Measurements from ENCODE around the gene HDAC11.
A peak's percentile ranks its signal among the peaks of the same experiment; 100 is the strongest.

Gene HDAC11

DNA sequence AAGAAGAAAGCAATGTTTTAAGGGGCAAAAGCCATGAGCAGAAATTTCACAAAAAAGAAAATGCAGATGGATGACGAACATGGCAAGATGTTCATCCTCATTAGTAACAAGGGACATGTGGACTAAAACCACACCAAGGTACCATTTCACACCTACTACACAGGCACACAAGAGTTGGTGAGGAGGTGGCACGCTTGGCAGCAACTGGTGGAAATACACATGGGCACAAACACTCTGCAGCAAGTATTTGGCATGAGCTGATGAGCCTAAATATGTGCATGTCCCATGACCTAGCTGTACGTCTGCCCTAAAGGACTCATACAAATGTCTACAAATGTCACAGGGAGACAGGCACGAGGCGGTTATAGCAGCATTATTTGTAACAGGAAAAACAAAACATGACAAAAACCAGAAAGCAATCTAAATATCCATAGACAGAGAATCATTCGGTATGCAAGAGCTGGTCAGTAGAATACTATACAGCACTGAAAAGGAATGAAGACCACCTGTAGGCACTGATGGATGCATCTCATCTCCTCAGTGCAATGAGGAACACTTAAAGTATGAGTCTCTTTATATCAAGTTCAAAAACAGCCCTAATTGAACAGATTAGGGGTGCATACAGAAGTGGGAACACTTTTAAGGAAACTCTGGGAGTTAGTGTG, 57.3 kb downstream of the HDAC11 start:
- no peak for DNase-seq (ENCODE audit: low read depth)
- TF ChIP-seq, protein P1, sequence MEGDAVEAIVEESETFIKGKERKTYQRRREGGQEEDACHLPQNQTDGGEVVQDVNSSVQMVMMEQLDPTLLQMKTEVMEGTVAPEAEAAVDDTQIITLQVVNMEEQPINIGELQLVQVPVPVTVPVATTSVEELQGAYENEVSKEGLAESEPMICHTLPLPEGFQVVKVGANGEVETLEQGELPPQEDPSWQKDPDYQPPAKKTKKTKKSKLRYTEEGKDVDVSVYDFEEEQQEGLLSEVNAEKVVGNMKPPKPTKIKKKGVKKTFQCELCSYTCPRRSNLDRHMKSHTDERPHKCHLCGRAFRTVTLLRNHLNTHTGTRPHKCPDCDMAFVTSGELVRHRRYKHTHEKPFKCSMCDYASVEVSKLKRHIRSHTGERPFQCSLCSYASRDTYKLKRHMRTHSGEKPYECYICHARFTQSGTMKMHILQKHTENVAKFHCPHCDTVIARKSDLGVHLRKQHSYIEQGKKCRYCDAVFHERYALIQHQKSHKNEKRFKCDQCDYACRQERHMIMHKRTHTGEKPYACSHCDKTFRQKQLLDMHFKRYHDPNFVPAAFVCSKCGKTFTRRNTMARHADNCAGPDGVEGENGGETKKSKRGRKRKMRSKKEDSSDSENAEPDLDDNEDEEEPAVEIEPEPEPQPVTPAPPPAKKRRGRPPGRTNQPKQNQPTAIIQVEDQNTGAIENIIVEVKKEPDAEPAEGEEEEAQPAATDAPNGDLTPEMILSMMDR (conservative IDR thresholded peaks at IDR 0.05; ENCODE audit: low read depth, low read length), result no peak
- H3K4me3 ChIP-seq (ENCODE audit: low read length), result no peak overlapping the region

DNA sequence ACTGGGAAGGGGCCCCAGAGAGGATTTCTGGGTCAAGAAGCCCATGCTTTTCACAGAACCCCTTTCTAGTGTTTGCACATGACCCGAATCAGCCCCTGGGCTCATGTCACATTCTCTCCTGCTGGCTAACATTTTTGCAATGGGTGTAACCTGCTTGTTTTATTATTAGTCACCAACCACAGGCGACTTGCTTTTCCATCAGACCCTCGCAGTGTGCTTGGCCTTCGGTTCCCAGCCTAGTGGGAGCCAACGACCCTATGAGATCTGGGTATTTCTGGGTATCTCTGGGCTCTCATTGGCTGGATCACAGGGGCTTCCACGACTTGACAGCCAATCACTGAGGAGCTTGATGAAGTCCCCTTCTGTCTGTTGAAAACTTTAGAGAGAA, 57.8 kb downstream of the HDAC11 start:
- no peak overlapping the region for H3K4me3 ChIP-seq (ENCODE audit: low read length)
- peak; percentile 93 for DNase-seq (ENCODE audit: low read depth)
- TF ChIP-seq, protein P1 (conservative IDR thresholded peaks at IDR 0.05; ENCODE audit: low read depth, low read length), result no peak

DNA sequence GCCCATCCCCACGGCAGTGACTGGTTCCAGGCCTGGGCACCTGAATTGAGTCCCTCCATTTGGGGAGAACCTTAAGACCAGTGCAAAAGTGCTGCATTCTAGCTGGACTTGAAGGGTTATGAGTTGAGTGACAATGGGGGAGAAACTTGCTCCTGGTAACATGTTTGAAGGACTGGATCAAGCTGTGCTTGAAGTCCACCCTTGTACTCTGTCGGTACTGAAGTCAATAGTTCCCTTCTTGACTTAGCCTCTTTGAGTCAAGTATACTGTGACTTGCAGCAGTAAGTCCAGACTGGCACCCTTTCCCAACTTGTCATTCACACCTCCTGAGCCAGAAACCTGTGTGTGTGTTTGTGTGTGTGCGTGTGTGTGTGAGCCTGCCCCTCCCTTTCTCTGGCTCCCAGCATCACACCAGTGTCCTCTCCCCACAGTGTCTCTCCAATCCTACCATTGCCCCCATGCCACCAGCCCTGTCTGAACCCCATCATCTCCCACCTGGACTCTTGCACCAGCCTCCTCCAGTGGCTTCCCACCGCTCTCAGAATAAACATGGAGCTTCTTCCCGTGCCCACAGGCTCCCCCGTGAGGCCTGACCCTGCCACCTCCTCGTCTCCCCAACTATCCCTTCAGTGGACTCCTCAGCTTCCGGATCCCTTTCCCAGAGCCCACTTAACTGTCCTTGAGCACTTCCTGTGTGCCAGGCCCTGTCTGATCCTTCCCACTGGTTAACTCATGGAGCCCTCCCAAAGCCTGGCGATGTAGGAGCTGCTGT, 58.6 kb downstream of the HDAC11 start:
- TF ChIP-seq, protein P1 (conservative IDR thresholded peaks at IDR 0.05; ENCODE audit: low read depth, low read length), result no peak
- no peak overlapping the region for H3K4me3 ChIP-seq (ENCODE audit: low read length)
- no peak for DNase-seq (ENCODE audit: low read depth)

DNA sequence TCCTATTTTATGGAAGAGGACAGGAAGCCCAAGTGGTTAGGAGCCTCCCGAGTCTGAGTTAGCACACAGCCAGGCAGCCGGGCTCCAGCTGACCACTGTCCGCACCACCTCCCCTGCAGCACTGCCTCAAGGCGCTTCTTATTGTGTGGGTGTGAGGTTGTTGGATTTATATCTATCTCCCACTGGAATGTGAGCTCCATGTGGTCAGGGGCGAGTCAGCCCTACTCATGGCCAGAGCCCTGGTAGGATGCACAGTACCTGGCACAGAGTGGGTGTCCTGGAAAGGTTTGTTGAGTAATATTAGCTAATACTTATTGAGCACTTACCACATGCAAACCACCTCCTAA, 59.2 kb downstream of the HDAC11 start:
- H3K4me3 ChIP-seq (ENCODE audit: low read length), result no peak overlapping the region
- TF ChIP-seq, protein P1 (conservative IDR thresholded peaks at IDR 0.05; ENCODE audit: low read depth, low read length), result no peak
- peak; percentile 33 for DNase-seq (ENCODE audit: low read depth)

DNA sequence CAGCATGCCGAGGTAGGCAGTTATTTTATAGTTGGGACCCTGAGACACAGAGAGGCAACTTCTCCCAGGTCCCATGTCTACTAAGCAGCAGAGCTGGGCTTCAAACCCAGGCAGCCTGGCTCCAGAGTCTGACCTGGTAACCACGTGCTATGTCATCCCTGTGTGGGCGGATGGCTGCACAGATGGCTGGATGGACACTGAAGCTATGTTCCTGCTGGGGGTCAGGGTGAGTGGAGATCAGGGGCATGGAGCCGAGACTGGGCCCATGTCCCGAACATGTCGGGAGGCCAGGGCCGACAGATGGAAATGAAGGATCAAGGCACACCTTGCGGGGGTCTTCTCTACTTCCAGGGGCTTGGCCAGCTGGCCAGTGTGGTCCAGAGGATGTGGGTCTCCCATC, 59.6 kb downstream of the HDAC11 start:
- H3K4me3 ChIP-seq (ENCODE audit: low read length), result no peak overlapping the region
- TF ChIP-seq, protein P1 (conservative IDR thresholded peaks at IDR 0.05; ENCODE audit: low read depth, low read length), result no peak
- no peak for DNase-seq (ENCODE audit: low read depth)

DNA sequence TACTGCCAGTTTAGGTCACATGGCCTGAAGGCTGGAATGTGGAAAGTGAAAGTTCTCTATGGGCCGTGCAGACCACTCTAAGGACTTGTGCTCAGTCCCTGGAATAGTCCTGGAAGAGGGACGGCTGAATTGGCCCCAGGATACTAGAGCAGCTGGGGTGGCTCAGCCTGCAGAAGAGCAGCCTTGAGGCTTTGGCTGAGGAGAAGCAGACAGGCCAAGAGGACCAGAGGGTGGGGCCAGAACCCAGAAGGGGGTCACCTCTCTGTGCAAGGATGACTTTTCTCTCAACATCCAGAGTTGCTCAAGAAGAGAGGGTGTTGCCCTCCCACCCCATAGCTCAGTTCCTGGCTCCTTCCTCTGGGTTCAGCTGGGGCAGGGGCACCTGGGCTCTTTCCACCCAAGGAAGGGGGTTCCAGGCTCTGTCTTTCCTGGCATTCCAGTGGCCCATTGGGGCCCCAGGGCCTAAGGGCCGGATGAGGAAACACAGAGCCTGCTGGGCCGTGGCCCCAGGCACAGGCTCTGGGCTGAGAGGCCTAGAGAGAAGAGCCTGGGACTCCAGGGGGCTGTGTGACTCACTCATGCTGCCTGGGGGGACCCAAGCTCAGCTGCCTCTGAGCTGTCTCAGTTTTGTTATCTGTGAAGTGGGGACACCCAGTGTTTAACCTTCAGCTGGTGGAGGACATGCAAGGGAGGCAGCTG, 60.3 kb downstream of the HDAC11 start:
- no peak overlapping the region for H3K4me3 ChIP-seq (ENCODE audit: low read length)
- TF ChIP-seq, protein P1 (conservative IDR thresholded peaks at IDR 0.05; ENCODE audit: low read depth, low read length), result no peak
- DNase-seq (ENCODE audit: low read depth), result no peak

Data from retinal pigment epithelial cell (primary cell).